Endodermal cell (in vitro differentiated cells): ENCODE results near the gene GLO1. TPM values are rescaled to one million over a fixed set of nuclear protein-coding genes. Genes with fewer than 3 reads are reported as not detected.

Experiments
- DNase-seq: peaks from one replicate; pipeline ENCODE4 v3.0.0-alpha.2; 2017
- H3K27ac ChIP-seq: 2 replicates; pipeline ENCODE4 v1.5.1; 2013; ENCODE audit warnings: mild to moderate bottlenecking, low read depth, low read length, moderate library complexity
- H3K27me3 ChIP-seq: 2 replicates; pipeline ENCODE4 v1.6.1; 2013; ENCODE audit warnings: mild to moderate bottlenecking, low read length, moderate library complexity; ENCODE audit not compliant: insufficient read depth, control insufficient read depth, poor library complexity, severe bottlenecking
- H3K36me3 ChIP-seq: 2 replicates; pipeline ENCODE4 v1.7.0; 2013; ENCODE audit warnings: mild to moderate bottlenecking, low read length, moderate library complexity; ENCODE audit not compliant: control insufficient read depth, insufficient read depth
- H3K4me1 ChIP-seq: one replicate; pipeline ENCODE4 v1.7.0; 2013; ENCODE audit warnings: low read length; ENCODE audit not compliant: control insufficient read depth, insufficient read depth
- H3K4me3 ChIP-seq: 2 replicates; pipeline ENCODE4 v1.5.1; 2013; ENCODE audit warnings: mild to moderate bottlenecking, low read length, moderate library complexity
- H3K9ac ChIP-seq: 2 replicates; pipeline ENCODE4 v1.6.1; 2013; ENCODE audit warnings: mild to moderate bottlenecking, low read length, moderate library complexity; ENCODE audit not compliant: poor library complexity, severe bottlenecking; ENCODE audit errors: extremely low read depth
- H3K9me3 ChIP-seq: 2 replicates; pipeline ENCODE4 v1.6.1; 2013; ENCODE audit warnings: mild to moderate bottlenecking, low read length, moderate library complexity; ENCODE audit not compliant: control insufficient read depth
- H3K27ac Mint-ChIP-seq: 2 replicates; pipeline ENCODE4 v1.8.0; 2020; ENCODE audit warnings: mixed read lengths
- H3K27me3 Mint-ChIP-seq: 2 replicates; pipeline ENCODE4 v1.8.0; 2021; ENCODE audit warnings: mild to moderate bottlenecking, mixed read lengths; ENCODE audit not compliant: insufficient read depth
- H3K36me3 Mint-ChIP-seq: 2 replicates; pipeline ENCODE4 v1.8.0; 2020; ENCODE audit warnings: low read depth, mixed read lengths
- H3K4me1 Mint-ChIP-seq: 2 replicates; pipeline ENCODE4 v1.8.0; 2020; ENCODE audit warnings: mixed read lengths
- H3K4me3 Mint-ChIP-seq: 2 replicates; pipeline ENCODE4 v1.8.0; 2020; ENCODE audit warnings: mild to moderate bottlenecking, moderate library complexity, mixed read lengths
- H3K9me3 Mint-ChIP-seq: 2 replicates; pipeline ENCODE4 v1.8.0; 2020; ENCODE audit warnings: mild to moderate bottlenecking, mixed read lengths
- CTCF ChIP-seq: fragments of 200-600 bp; sonication (generic); conservative IDR thresholded peaks from 2 replicates; pipeline ENCODE4 v1.5.0; 2021; ENCODE audit warnings: antibody characterized with exemption, mild to moderate bottlenecking
- WGBS, 2 experiments: methylation state at CpG; one replicate each; pipeline versions ENCODE4 v1.1.5 to v1.1.7; 2013; ENCODE audit warnings: missing lambda C conversion rate in 2 of 2, mixed read lengths in 1 of 2; ENCODE audit not compliant: insufficient coverage in 1 of 2, insufficient read length in 1 of 2; 5-methylcytosine and 5-hydroxymethylcytosine counted together
- total RNA-seq, 2 donors: library from RNA; stranded (reverse); fragmentation: NEBNext Ultra II Directional in 1 of 2; extraction: Animal tissue kit (Norgen Biotek cat#: 25700) in 1 of 2; gene quantifications; 2 replicates in 1 of 2; 3 replicates in 1 of 2; pipeline ENCODE4 v1.2.1, GENCODE V29; 2021

GLO1 gene
- total RNA-seq, 2 donors from 2014 or later = 144 to 177 TPM

DNA sequence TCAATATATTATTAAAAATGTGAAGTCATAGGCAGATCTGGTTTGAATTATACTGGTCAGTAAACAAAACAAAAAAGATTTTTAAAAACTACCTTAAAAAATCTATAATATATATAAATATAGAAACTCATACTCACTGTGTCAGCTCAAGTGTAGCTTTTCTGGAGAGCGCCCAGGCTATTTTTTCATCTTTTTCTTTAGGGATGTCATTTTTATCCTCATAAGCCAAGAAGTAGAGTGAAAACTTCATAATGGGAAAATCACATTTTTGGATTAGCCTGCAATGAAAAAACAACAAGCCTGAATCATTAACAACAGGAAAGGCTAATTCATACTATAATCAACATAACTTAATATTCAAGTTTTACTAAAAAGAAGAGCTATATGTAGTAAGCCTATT lies 18.7 kb downstream of the GLO1 start:
- 100% methylated on average over 1 of the region's 1 CpG; no CpG with 5 or more reads in 1 of the 2 experiments for WGBS, 2 experiments
- Mint-ChIP-seq H3K4me3 (no peak overlapping the region), H3K4me1 (peaks cover 9% of the 10 kb centered on the region), H3K27me3 (no peaks in the 10 kb centered on the region), H3K36me3 (peaks cover 43% of the 10 kb centered on the region), H3K27ac (no peak overlapping the region), H3K9me3 (no peaks in the 10 kb centered on the region)
- no peak overlapping the region for H3K4me3 ChIP-seq
- H3K4me1 ChIP-seq = peaks cover 3% of the 10 kb centered on the region
- H3K27me3 ChIP-seq = no peaks in the 10 kb centered on the region
- no peak overlapping the region for H3K27ac ChIP-seq
- no peak overlapping the region for H3K9ac ChIP-seq
- no peak for TF ChIP-seq CTCF
- no peak for DNase-seq
- no peaks in the 10 kb centered on the region for H3K9me3 ChIP-seq
- H3K36me3 ChIP-seq = peaks cover 68% of the 10 kb centered on the region

DNA sequence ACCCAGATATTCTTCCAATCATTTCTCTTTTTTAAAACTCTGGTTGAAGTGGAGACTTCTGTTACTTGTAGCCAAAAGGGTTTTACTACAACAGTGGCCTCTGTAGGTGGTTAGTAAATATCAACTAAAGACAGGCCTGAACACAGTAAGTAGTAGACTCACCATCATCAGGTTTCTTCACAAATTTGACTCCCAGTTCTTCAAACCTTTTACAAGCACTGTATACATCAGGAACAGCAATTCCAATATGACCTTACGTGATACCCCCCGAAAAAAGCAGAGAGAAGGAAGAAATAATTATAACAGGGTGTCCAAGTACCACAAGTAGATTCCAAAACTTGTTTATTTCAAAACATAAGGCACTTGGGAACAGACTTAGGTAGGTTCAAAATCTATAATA lies 21.1 kb downstream of the GLO1 start:
- Histone ChIP-seq H3K9me3 (no peaks in the 10 kb centered on the region), H3K27ac (no peak overlapping the region), H3K9ac (no peak overlapping the region), H3K4me3 (no peak overlapping the region), H3K27me3 (no peaks in the 10 kb centered on the region), H3K4me1 (no peaks in the 10 kb centered on the region), H3K36me3 (peaks cover 87% of the 10 kb centered on the region)
- WGBS, 2 experiments = 100% methylated on average over 2 of the region's 2 CpGs; no CpG with 5 or more reads in 1 of the 2 experiments
- no peaks in the 10 kb centered on the region for H3K27me3 Mint-ChIP-seq
- peak; percentile 13 for TF ChIP-seq CTCF
- no peak for DNase-seq
- peaks cover 61% of the 10 kb centered on the region for H3K36me3 Mint-ChIP-seq
- no peaks in the 10 kb centered on the region for H3K4me1 Mint-ChIP-seq
- H3K9me3 Mint-ChIP-seq = no peaks in the 10 kb centered on the region
- H3K4me3 Mint-ChIP-seq = no peak overlapping the region
- H3K27ac Mint-ChIP-seq = no peak overlapping the region

GRCh38 chr6:38679668-38680067 lies 23.3 kb downstream of the GLO1 start:
- TF ChIP-seq CTCF = no peak
- no peak overlapping the region for H3K4me3 Mint-ChIP-seq
- H3K27ac Mint-ChIP-seq = no peak overlapping the region

More at GRCh38 chr6:38679668-38680067, 23.3 kb downstream of the GLO1 start:
- WGBS, 2 experiments = no CpG with 5 or more reads among the region's 1 CpG
- no peak for DNase-seq
- Mint-ChIP-seq H3K9me3 (no peaks in the 10 kb centered on the region), H3K27me3 (no peaks in the 10 kb centered on the region), H3K4me1 (no peaks in the 10 kb centered on the region), H3K36me3 (peaks cover 68% of the 10 kb centered on the region)
- Histone ChIP-seq H3K4me1 (no peaks in the 10 kb centered on the region), H3K4me3 (no peak overlapping the region), H3K27me3 (no peaks in the 10 kb centered on the region), H3K9ac (no peak overlapping the region), H3K36me3 (peaks cover 91% of the 10 kb centered on the region), H3K27ac (no peak overlapping the region), H3K9me3 (peaks cover 4% of the 10 kb centered on the region)
